Measurements from ENCODE around the gene FAM170B.

Gene FAM170B

DNA sequence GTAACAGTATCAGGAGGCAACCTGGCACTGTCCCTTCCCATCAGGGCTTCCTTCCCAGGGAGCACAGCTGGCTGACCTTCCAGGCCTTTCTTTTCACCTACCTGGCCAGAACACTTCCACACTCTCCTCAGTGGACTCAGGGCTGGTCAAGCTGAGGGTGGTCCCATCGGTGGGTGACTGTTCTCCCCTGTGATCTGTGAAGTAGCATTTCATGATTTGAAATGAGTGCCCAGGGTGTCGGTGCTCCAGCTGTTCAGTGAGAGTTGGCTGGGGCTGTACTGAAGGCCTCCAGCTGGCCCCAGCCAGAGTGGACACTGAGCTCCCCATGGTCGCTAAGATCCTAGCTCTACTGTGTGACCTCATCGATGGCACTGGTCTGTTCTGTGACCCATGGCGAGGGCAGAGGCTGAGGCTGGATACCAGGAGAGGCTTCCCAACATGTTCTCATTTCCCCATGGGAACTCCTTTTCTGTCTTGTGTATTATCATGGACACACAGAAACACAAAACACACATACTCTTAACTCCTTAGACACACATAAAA lies at the start of gene FAM170B:
Gene FAM170B (minus strand): TSS at position 316 of the 543 bp plus-strand sequence. CDS start 103 bp downstream, at position 213.
- no peak for DNase-seq (ENCODE audit: low spot score)

DNA sequence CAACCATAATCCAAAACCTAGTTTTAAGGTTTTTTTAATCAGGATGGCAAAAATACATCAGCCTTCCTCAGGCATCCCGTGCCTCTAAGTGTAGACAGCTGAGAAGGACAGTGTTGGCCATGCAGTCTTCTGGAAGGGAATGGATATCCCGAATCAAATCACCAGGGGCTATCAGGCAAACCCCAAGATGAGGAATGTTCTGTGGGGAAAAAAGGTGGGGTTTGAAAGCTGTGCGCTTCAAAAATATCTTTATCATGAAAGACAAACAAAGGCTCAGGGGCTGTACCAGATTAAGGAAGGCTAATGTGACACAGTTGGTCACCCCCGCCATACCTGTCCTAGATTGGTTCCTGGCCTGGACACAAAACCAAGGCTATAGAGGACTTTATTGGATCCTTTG lies 49.0 kb upstream of the FAM170B start:
- no peak for DNase-seq (ENCODE audit: low spot score)

DNA sequence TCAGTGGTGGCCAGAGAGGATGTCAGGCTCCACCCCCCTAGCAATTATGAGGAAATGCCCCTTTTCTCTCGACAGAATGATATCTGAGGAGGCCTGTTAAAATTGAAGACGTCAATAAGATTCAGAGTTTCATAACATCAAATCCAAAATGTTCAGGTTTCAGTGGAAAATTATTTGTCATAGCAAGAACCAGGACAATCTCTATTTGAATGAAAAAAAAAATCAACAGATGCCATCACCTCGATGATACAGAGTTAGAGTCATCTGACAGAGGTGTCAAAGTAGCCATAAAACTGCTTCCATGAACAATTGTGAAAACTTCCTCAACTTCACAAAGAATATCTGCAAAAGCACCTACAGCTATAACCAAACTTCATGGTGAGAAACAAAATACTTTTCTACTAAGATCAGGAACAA lies 46.6 kb upstream of the FAM170B start:
- DNase-seq (ENCODE audit: low spot score), result no peak

DNA sequence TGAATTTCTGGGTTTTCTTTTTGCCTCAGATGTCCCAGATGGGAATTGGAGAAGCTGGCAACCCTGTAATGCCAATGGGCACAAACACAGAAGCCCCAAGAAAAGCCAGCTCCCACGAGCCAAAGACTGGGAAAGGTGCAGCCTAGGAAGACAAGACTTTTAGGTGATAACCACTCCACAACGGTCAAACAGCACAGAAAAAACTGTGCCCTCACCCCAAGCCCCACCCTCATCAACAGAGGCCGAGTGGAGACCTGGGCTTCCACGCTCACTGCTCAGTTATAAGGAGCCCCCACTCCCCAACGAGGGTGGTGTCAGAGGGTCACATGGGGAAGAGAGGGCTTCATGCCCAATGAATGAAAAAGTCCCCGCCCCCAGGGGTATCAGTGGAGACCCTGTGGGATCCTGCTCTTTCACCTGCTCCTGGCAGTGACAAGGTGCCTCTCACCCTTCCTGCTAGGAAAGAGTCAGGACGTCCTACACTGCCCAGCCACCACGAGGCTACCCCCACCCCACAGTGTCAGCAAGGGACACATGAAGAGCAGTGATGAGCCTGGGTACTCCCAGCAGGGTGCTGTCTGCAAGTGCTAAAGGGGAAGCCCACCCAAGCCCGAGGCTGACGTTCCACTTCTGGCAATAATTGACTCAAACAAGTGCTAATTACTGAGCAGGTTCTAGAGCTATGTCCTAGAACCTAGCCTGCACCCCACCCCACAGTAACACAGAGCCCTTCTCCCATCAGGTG lies 46.0 kb upstream of the FAM170B start:
- DNase-seq (ENCODE audit: low spot score), result no peak

DNA sequence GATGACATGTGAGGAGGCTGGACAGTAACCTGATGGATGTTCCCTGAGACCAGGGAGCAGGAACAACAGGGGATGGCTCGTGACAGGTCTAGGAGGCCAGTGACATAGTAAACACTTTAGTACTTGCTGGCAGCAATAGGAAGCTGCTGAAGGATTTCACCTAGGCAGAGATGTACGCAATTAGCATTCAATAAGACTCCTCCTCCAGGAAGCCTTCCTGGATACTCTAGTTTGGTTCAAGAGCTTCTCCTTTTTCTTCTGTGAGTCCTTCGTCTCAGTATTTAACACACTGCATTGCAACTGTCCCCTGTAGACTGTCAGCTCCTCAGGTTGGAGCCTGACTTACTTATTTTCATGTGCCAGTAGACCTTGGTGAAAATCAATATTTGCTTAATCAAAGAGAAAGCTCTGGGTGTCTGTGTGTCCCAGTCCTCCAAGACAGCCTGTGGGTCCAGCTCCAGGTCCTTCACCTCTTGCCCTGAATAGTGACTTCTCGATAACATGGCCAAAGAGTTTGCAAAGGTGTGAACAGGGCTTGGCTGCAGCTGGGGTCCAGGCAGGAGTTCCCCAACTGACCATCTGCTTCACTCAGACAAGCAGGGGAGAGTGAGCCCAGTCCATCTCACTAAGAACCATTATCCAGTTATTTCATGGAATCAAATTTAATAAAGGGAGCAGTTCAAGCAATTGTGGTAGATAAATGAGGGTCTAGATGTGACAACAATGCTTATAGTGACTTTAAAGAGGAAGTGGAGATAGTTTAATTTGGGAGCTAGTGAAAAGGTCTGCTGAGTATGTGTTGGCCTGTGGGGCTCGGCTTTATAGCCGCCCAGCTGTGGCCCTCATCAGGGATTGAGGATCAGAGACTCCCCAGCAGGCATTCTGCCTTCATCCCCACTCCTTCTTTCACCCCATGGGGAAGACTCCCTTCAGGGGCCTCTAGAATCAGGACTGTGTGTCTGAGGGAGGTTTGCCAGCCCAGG lies 45.0 kb upstream of the FAM170B start:
- peak; percentile 49 for DNase-seq (ENCODE audit: low spot score)

DNA sequence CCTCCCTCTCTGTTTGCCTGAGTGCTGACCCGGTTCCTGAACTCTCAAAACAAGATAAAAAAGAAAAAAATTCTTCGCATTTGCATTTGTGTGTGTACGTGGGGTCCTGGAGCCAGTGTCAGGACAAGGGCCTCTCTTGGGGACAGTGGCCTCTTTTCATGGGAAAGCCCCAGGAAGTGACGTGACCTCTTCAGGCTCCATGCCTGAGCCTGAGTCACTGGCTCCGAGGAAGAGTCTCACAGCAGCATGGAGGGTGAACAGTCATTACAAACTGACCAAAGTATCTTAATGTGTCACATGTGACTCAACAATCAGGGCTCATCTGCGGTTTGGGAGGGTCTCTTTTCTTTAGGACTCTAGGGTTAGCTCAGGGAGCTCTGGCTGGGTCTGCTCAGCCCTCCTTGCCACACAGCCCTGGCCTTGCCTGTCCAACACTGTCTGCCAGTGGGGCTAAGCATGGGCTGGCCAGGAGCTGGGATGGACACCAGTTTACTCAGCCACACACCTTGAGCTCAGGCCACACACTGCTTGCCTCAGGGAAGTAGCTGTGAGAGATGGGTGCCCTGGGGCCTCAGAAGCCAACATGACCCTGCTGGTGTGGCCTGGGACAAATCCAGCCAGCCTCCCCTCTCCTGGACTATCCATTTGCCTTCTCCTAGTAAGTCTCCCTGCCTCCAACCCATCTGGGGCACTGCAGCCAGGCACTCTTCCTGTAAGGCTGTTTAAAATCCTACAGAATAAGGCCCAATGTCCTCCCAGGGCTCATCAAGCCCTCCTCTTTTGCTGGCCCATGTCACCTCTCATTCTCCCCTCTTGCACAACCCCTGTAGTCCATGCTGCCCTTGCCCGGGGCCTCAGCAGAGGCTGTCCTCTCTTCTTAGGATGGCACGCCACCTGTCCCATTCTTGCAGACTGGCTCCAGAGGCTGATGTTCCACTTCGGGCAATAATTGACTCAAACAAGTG lies 43.9 kb upstream of the FAM170B start:
- DNase-seq (ENCODE audit: low spot score), result no peak

DNA sequence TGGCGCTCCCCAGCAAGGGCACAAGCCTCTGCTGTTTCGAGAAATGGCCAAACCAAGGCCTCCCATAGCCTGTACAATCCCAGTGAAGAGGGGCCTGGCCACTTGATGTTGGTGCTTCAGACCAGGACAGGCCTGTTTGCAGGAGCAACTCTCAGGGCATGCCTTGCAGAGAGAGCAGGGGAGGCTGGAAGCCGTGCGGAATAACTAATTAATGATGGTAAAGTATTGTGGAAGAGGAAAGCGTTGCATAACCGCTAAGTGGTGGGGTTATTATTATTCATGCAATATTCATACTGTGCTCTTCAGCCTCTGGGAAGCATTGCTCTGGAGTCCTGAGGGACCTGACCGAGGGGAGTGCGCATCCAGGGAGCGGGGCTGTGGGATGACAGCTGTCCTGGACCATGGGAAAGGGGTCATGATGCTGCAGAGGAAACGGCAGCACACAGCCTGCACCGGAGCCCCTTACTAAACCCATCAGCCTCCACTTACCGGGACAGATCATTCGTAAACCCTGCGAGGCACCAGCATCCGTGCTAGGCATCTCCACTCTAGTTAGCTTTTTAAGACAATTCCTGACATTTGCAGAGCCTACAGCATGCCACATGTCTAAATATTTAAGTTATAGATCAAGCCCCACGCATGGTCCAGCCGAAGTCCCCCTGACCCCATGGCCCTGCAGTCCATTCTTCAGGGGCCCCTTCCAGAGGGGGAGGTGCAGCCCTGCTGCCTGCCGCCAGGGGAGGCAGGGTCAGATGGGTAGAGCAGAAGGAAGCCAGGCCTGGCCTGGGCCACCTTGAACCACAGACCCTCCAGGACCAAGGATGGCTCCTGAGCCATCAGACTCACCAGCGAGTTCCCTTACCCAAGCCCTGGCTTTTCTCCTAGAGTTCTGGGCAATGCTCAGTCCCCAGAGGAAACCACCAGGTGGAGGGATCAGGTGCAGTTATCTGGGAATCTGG lies 42.8 kb upstream of the FAM170B start:
- DNase-seq (ENCODE audit: low spot score), result no peak

DNA sequence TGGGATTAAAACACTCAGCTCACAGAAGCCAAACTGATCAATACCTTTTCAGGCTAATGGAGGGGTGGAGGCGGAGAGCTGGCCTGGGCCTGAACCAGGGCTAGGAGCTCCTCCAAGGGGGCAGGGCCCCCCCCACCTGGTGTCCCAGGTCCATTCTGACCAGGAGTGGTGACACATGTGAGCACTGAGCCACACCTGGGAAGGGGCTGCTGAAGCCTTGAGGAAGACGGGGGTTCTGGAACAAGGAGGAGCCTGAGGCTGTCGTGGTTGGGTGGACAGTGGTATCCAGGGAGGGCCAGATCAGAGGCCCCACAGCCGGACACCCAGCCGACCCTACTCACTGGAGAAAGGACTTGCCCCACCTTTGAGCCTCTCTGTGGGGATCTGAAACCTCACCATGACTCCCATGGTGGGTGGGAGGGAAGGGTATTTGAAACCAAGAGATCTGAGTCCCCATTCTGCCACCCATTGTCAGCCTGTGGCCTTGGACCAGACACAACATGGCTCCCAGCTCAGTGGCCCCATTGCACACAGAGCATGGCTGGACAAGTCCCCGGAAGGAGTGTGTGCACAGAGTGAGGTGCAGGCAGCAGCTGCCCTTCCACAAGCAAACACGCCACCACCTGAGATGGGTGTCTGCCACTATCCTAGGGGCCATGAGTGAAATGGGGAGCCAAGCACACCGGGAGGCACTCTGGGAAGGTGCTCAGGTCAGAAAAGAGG lies 41.9 kb upstream of the FAM170B start:
- no peak for DNase-seq (ENCODE audit: low spot score)

DNA sequence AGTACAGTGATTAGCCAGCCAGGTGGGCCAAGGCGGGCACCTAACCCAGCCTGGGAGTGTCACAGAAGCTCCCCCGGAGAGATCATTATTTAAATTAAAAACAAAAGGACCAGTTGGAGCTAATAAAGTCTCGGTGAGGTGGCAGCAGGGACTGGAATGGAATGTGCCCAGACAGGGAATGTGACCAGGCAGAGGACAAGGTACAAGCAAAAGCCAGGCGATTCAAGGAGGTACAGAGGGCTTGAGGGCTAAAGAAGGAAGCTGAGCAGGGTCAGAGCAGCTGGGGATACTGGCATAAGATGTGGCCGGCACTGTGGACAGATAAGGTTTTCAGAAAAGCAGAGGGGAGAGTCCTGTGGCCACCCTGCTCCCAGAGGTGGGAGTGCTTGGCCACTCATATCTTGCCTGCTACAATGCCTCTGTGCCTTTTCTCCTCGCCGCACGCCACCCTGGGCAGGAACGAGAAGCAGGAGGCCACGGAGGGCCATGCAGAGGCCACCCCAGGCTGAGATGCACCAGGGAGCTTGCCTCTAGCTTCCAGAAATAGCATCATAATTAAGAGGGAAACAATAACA lies 41.2 kb upstream of the FAM170B start:
- DNase-seq (ENCODE audit: low spot score), result no peak

DNA sequence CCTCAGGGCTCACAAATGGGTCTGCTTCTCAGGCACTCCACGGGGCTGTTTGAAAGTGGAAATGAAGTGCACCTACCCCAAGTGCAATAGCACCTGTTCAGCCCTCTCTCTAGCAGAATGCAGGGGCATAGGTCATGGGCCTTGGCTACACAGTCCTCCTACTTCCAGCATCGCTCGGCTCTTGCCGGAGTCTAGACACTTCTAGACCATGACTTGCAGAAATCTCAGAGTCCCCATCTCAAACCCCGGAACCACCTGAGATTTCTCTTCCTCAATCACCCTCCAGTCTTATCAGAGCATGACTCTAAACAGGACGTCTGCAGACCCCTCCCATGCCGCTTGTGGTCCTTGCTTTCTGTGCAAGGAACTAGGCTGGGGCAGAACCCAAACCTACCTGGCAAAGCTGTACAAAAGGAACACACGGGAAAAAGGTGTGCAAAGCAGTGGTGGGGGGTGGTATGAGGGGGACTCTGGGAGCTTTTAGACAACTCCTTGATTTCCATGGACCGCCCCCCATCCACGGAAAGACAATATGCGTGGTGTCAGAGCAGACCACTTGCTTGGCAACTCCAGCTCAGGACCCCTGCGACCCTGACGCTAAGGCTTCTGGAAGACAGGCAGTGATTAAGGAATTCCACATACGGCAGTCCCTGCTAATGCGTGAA lies 40.6 kb upstream of the FAM170B start:
- DNase-seq (ENCODE audit: low spot score), result no peak

DNA sequence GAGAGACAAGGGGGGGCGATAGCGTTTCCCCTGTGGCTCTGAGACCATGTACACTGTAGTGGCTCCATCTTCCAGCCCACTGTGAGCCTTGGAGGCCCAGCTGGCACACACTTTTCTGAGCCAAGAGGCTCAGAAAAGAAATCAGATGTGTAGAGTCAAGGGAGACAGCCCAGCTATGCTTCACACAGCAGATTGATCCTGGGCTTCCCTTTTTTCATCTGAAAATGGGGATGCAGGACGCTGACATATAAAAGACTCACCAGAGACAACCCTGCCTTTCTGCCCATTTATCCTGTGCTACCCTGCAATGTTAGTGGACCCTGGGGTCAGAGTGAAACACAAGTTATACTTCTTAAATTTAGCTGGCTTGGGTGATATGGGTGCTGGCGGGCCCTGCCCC lies 40.0 kb upstream of the FAM170B start:
- no peak for DNase-seq (ENCODE audit: low spot score)

DNA sequence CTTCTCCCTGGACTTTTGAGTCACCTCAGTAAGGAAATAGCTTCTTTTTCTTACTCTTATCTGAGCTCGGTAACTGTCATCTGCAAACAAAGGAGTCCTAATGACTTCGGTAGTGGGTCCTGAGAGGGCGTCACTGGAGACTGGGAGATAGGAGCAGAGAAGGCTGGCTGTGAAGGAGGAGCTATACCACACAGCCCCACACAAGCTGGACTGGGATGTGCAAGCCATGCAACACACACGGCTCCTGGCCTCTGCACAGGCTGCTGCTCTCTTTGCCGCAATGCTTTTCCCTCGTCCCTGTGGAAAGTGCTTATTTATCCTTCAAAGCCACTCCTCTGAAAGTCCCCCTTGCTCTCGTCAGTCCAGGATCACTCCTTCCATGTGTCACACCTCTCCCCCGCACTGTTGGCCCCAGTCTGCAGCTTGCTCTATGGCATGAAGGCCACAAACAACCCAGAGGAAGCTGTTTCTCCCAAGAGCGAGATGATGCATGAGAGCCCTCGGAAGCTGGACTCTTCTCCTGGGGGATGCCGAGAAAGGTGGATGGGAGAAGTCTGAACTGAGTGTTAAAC lies 39.5 kb upstream of the FAM170B start:
- DNase-seq (ENCODE audit: low spot score), result no peak

DNA sequence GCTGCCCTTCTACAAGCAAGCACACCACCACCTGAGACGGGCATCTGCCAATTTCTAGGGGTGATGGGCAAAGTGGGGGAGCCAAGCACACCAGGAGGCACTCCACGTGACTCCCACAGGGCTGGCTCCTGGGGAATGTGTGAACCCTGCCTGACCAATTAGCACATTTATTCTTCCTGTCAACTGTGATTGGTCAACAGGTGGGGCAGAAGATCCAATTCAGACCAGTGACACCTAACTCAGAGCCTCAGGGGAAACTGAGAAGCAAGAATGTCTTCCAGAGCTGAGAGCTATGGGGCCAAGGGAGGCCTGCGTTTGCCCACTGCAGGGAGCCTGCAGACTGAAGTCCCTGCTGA lies 38.9 kb upstream of the FAM170B start:
- no peak for DNase-seq (ENCODE audit: low spot score)

DNA sequence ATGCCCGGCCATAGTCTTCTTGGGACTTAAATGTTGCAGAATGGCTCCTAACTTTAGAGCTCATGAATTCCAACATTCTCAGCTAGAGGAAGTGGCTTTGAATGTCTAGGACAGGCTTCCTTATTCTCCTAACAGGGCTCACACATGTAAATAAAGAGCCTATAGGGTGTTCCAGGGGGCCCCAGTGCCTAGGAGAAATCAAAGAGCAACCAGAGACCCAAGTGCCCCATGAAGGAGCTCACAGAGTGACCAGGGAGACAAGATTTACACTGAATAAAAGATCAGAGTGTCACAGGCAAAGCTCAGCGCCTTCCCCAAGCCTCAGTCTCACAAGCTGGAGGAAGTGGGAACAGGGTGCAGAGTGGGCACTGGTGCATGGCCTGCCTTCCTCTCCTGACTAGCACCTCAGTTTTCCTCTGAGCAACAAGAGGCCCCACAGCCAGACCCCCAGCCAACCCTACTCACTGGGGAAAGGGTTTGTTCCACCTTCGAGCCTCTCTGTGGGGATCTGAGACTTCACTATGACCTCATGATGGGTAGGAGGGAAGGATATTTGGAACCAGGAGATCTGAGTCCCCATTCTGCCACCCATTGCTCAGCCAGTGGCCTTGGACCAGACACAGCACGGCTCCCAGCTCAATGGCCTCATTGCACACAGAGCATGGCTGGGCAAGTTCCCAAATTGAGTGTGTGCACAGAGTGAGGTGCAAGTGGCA lies 38.4 kb upstream of the FAM170B start:
- DNase-seq (ENCODE audit: low spot score), result no peak

DNA sequence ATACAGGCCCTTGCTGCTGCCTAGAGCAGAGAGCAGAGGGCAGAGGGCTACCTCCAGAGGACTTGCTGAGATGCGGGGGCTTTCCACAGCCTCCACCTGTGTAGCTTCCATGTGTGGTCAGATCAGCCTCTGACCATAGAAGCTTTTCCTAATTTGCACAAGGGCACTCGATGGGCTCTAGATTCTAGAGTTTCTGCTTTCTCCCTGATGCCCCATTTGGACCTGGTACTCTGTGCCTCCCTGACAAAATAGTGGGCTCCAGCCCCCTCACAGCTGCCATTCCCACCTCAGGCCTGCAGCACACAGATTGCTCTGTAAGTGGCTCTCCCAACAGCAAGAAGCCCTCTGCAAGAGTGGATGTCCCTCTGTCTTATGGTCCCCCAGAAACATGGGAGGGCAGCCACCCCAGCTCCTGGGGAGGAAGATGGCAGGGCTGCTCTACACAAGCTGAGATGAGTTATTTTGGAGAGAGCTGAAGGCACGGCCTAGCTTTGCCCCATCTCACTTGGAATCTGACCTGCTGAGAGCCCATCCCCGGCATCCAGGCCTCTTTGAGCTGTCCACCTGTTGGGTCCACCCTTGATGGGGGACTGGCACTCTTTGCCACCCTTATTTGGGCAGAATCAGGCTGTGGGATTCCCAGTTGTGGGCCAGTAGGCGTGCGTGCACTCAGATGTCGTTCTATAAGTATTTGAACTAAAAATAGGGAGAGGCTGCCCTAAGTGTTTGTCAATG lies 37.7 kb upstream of the FAM170B start:
- DNase-seq (ENCODE audit: low spot score), result no peak

DNA sequence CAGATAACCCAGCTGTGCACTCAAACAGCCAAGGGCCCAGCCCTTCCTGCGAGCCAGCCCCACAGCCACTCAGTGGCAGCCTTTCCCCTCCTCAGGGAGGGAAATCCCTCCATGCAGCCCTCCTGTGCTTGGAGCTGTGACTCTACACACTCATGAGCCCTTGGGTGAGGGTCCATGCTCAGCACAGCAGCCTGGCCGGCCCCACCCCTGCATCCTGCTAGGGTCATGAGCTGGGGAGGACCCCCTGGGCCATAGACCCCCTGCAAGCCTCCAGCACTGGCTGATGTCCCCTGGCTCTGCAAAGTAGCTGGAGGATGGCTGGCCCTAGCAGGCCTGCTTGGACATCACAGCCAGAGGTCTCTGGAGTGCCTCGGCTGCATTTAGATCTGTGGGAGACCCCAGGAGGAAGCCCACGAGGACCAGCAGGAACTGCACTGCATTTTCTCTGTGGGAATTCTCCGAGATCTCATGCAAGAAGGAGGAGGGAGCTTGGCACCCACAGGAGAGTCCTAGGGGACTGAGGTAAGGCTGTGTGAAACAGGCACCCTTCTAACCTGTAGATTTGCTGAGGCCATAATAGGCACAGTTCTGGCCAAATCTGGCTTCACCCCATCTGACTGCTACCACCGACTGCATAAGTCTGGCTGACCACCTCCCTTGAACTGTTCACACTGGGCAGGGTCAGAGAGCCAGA lies 37.0 kb upstream of the FAM170B start:
- DNase-seq (ENCODE audit: low spot score), result no peak

DNA sequence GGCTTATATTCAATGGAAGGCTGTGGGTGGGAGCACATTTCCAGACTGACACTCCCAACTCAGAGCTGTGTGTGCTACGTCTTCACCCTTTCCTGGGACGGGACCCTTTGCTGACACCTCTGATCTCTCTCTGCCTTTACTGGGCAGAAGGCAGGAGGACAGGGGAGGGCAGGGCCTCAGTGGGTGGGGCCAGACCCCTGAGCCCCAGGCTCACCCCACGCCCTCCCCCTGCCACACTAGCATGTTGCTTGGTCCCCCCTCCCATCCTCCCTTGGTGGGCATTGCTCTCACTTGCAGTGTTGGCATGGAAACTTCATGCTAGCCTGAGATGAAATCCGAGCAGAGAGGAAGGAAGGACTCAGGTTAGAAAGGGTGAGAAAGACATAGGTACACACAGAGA lies 36.0 kb upstream of the FAM170B start:
- no peak for DNase-seq (ENCODE audit: low spot score)

Data from germinal center (tissue), 1 donor.